ENCODE measurements around the gene DNMT3A.

DNMT3A gene

GRCh38 chr2:25374827-25375226, 33.1 kb upstream of the DNMT3A start:
- DNase-seq (ENCODE audit: extremely low spot score) = no peak
- ChIA-PET POLR2A (no interaction called here), CTCF (interaction anchor here (0.7 to 2.6 kb wide), 2 partner anchors 9 to 13 kb away, joined by 3 to 15 read pairs; no protein-coding TSS in a partner anchor)
- TF ChIP-seq SUZ12 (IDR thresholded peaks at IDR 0.05) (no peak), SP1 (IDR thresholded peaks at IDR 0.05) (no peak), TARDBP (IDR thresholded peaks at IDR 0.05) (no peak), ZNF384 (IDR thresholded peaks at IDR 0.05) (no peak)

- no peak for DNase-seq (ENCODE audit: extremely low spot score)
- ChIA-PET CTCF (no interaction called here), POLR2A (no interaction called here)
- TF ChIP-seq BHLHE40 (IDR thresholded peaks at IDR 0.05; ENCODE audit: borderline replicate concordance) = no peak
- no peak for TF ChIP-seq FOXM1 (IDR thresholded peaks at IDR 0.05; ENCODE audit: borderline replicate concordance)
- TF ChIP-seq ELF4 (IDR thresholded peaks at IDR 0.05) = no peak
- no peak for TF ChIP-seq SUZ12 (IDR thresholded peaks at IDR 0.05)
- no peak for TF ChIP-seq PKNOX1 (IDR thresholded peaks at IDR 0.05)
- no peak for TF ChIP-seq NFRKB (IDR thresholded peaks at IDR 0.05)
- no peak for TF ChIP-seq TARDBP (IDR thresholded peaks at IDR 0.05)
- TF ChIP-seq ZNF384 (IDR thresholded peaks at IDR 0.05) = no peak
- no peak for TF ChIP-seq FOXK2 (IDR thresholded peaks at IDR 0.05)
- TF ChIP-seq CTBP1 (IDR thresholded peaks at IDR 0.05; ENCODE audit: borderline replicate concordance) = no peak
- TF ChIP-seq L3MBTL2 (conservative IDR thresholded peaks at IDR 0.05) = no peak
Observed at GRCh38 chr2:25374411-25374810, 32.7 kb upstream of the DNMT3A start.

GRCh38 chr2:25373269-25373981, 31.7 kb upstream of the DNMT3A start:
- no peak for DNase-seq (ENCODE audit: extremely low spot score)
- no peak for TF ChIP-seq TARDBP (IDR thresholded peaks at IDR 0.05)
- TF ChIP-seq BHLHE40 (IDR thresholded peaks at IDR 0.05; ENCODE audit: borderline replicate concordance) = no peak
- TF ChIP-seq ELF4 (IDR thresholded peaks at IDR 0.05) = no peak
- TF ChIP-seq FOXA1 (IDR thresholded peaks at IDR 0.05) = no peak
- no peak for TF ChIP-seq FOXM1 (IDR thresholded peaks at IDR 0.05; ENCODE audit: borderline replicate concordance)
- TF ChIP-seq ZNF384 (IDR thresholded peaks at IDR 0.05) = no peak
- TF ChIP-seq SUZ12 (IDR thresholded peaks at IDR 0.05) = no peak
- TF ChIP-seq ARNT (IDR thresholded peaks at IDR 0.05) = no peak
- no peak for TF ChIP-seq CTBP1 (IDR thresholded peaks at IDR 0.05; ENCODE audit: borderline replicate concordance)
- TF ChIP-seq NFRKB (IDR thresholded peaks at IDR 0.05) = no peak
- TF ChIP-seq LEF1 (IDR thresholded peaks at IDR 0.05; ENCODE audit: borderline replicate concordance) = no peak
- ChIA-PET POLR2A (interaction anchor here (1.7 kb wide), 1 partner anchor 11 kb away, joined by 6 read pairs; no protein-coding TSS in a partner anchor), CTCF (no interaction called here)

GRCh38 chr2:25372405-25373268, 30.9 kb upstream of the DNMT3A start:
- CTCF ChIA-PET = interaction anchor here (2.7 kb wide), 1 partner anchor 10 kb away, joined by 13 read pairs; no protein-coding TSS in a partner anchor
- TF ChIP-seq BHLHE40 (IDR thresholded peaks at IDR 0.05; ENCODE audit: borderline replicate concordance) = no peak
- no peak for TF ChIP-seq TARDBP (IDR thresholded peaks at IDR 0.05)
- TF ChIP-seq HDGF (IDR thresholded peaks at IDR 0.05; ENCODE audit: borderline replicate concordance) = no peak
- TF ChIP-seq SP1 (IDR thresholded peaks at IDR 0.05) = no peak
- TF ChIP-seq ZNF384 (IDR thresholded peaks at IDR 0.05) = no peak
- TF ChIP-seq FOXM1 (IDR thresholded peaks at IDR 0.05; ENCODE audit: borderline replicate concordance) = no peak
- TF ChIP-seq PKNOX1 (IDR thresholded peaks at IDR 0.05) = no peak
- TF ChIP-seq ELF4 (IDR thresholded peaks at IDR 0.05) = no peak

GRCh38 chr2:25371253-25372241, 29.8 kb upstream of the DNMT3A start:
- POLR2A ChIA-PET = interaction anchor here (1.7 kb wide), 1 partner anchor 9 kb away, joined by 6 read pairs; no protein-coding TSS in a partner anchor
- TF ChIP-seq BHLHE40 (IDR thresholded peaks at IDR 0.05; ENCODE audit: borderline replicate concordance) (no peak), CTBP1 (IDR thresholded peaks at IDR 0.05; ENCODE audit: borderline replicate concordance) (no peak), FOXA1 (IDR thresholded peaks at IDR 0.05) (no peak), PKNOX1 (IDR thresholded peaks at IDR 0.05) (no peak), TARDBP (IDR thresholded peaks at IDR 0.05) (no peak), HDGF (IDR thresholded peaks at IDR 0.05; ENCODE audit: borderline replicate concordance) (no peak), ZNF384 (IDR thresholded peaks at IDR 0.05) (no peak), LEF1 (IDR thresholded peaks at IDR 0.05; ENCODE audit: borderline replicate concordance) (no peak), SP1 (IDR thresholded peaks at IDR 0.05) (no peak), ELF4 (IDR thresholded peaks at IDR 0.05) (no peak), FOXM1 (IDR thresholded peaks at IDR 0.05; ENCODE audit: borderline replicate concordance) (no peak), ARNT (IDR thresholded peaks at IDR 0.05) (no peak), L3MBTL2 (conservative IDR thresholded peaks at IDR 0.05) (no peak), FOXK2 (IDR thresholded peaks at IDR 0.05) (no peak), NFRKB (IDR thresholded peaks at IDR 0.05) (no peak), SUZ12 (IDR thresholded peaks at IDR 0.05) (no peak)
- CTCF ChIA-PET = interaction anchor here (0.6 to 2.7 kb wide), 3 partner anchors 9 to 1472 kb away, joined by 4 to 13 read pairs (median 4); no protein-coding TSS in a partner anchor

More at GRCh38 chr2:25372405-25373268, 30.9 kb upstream of the DNMT3A start:
- no peak for DNase-seq (ENCODE audit: extremely low spot score)
- POLR2A ChIA-PET = interaction anchor here (1.7 kb wide), 1 partner anchor 10 kb away, joined by 6 read pairs; no protein-coding TSS in a partner anchor

More at GRCh38 chr2:25371253-25372241, 29.8 kb upstream of the DNMT3A start:
- no peak for DNase-seq (ENCODE audit: extremely low spot score)

All from HEK293T (cell line).